HG03432 (cell line): ENCODE results near the gene EFS.
"Not testable (repeated sequence)": the region's sequence is repeated elsewhere in the genome, so short reads cannot be mapped to it uniquely, and the experiment has no call there.

Source experiments
- ATAC-seq: cut with Tn5 transposase; IDR thresholded peaks from one replicate; pipeline ENCODE4 v1.9.1; 2021; ENCODE audit warnings: mild to moderate bottlenecking, moderate library complexity; ENCODE audit not compliant: unreplicated experiment

The EFS gene

DNA sequence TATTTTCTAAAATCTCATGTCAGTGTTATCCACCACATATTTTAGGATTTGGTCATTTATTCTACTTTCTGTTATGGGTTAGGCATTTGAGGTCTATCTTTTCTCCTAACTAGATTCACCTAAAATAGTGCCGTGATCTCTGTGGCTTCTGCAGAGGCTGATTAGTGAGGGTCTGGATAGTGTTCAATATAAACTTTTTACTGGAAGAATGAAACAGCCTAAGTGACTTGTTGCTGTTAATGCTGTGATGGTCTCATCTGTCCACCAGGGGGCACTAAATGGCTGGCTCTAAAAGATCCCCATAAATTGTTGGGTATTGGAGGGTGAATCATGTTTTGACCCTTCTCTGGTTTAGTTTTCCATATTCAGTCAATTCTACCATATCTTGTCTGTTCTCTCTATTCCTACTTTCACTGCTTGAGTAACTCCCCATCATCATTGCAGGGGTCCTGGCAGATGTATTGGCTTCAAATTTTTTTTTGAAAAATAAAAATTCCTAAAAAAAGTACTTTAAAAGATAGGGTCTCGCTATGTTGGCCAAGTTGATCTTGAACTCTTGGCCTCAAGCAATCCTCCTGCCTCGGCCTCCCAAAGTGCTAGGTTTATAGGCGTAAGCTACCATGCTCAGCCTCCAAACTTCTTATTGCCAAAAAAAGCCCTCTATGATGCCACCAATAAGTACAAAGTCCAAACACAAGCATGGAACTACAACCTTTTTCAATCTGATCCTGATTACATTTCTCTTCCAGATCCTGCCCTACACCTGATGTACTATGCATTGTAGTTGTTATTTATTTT lies 36.8 kb downstream of the EFS start:
- ATAC-seq = no peak

DNA sequence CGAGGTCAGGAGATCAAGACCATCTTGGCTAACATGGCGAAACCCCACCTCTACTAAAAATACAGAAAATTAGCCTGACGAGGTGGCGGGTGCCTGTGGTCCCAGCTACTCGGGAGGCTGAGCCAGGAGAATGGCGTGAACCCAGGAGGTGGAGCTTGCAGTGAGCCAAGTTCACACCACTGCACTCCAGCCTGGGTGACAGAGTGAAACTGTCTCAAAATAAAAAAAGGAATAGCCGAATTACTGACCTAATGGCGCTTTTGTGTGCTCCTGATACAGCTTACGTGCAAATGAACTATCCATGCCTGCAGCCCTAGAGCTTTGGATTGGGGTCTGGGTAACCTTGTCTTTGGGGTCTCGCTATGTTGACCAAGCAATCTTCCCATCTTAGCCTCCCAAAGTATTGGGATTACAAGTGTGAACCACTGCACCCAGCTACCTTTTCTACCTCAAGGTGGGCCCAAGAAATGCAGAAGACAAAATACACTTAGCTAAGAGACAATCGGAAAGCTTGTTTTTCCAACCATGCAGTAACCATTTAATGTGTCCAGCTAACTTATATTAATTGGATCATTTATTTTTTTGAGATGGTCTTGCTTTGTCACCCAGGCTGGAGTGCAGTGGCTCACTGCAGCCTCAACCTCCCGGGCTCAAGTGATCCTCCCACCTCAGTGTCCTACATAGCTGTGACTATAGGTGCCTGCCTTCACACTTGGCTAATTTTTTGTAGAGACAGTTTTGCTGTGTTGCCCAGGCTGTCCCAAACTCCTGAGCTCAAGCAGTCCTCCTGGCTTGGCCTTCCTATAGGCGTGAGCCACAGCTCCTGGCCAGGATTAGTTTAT lies 38.3 kb downstream of the EFS start:
- ATAC-seq = no peak

DNA sequence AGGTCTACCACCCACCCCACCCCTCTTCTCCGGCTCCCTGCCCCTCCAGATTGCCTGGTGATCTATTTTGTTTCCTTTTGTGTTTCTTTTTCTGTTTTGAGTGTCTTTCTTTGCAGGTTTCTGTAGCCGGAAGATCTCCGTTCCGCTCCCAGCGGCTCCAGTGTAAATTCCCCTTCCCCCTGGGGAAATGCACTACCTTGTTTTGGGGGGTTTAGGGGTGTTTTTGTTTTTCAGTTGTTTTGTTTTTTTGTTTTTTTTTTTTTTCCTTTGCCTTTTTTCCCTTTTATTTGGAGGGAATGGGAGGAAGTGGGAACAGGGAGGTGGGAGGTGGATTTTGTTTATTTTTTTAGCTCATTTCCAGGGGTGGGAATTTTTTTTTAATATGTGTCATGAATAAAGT lies 39.2 kb downstream of the EFS start:
- not testable (repeated sequence) for ATAC-seq

DNA sequence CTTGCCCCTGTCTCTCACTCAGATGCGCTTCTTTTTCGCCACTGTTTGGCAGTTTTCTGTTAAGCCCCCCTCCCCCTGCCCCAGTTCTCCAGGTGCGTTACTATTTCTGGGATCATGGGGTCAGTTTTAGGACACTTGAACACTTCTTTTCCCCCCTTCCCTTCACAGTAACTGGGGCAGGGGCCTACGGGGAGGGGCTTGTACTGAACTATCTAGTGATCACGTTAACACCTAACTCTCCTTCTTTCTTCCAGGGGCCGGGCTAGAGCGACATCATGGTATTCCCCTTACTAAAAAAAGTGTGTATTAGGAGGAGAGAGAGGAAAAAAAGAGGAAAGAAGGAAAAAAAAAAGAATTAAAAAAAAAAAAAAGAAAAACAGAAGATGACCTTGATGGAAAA lies 40.0 kb downstream of the EFS start:
- ATAC-seq = no peak

DNA sequence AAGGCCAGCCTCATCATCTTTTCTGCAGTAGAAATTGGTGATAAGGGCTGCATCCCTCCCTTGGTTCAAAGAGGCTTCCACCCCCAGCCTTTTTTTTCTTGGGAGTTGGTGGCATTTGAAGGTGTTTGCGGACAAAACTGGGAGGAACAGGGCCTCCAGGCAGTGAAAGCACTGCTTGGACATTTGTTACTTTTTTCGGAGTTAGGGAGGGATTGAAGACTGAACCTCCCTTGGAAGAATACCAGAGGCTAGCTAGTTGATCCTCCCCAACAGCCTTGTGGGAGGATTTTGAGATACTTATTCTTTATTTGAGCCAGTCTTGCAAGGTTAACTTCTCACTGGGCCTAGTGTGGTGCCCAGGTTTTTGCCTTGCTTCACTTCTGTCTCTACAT lies 40.5 kb downstream of the EFS start:
- ATAC-seq = no peak

DNA sequence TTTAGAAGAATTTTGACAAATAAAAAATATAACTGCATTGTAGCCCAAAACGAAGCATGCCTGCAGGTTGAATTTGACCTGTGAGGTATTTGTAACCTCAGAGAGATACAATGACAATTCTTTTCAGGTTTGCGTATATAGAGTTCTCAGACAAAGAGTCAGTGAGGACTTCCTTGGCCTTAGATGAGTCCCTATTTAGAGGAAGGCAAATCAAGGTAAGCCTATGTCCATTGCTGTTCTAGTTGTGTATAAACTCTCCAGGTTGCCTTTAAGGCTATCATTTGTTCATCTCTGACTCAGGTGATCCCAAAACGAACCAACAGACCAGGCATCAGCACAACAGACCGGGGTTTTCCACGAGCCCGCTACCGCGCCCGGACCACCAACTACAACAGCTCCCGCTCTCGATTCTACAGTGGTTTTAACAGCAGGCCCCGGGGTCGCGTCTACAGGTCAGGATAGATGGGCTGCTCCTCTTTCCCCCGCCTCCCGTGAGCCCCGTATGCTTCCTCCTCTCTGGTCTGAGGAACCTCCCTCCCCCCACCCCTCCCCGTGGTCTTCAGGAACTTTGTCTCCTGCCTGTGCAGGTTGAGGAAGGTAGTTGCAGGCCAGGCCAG lies 41.0 kb downstream of the EFS start:
- ATAC-seq = no peak

DNA sequence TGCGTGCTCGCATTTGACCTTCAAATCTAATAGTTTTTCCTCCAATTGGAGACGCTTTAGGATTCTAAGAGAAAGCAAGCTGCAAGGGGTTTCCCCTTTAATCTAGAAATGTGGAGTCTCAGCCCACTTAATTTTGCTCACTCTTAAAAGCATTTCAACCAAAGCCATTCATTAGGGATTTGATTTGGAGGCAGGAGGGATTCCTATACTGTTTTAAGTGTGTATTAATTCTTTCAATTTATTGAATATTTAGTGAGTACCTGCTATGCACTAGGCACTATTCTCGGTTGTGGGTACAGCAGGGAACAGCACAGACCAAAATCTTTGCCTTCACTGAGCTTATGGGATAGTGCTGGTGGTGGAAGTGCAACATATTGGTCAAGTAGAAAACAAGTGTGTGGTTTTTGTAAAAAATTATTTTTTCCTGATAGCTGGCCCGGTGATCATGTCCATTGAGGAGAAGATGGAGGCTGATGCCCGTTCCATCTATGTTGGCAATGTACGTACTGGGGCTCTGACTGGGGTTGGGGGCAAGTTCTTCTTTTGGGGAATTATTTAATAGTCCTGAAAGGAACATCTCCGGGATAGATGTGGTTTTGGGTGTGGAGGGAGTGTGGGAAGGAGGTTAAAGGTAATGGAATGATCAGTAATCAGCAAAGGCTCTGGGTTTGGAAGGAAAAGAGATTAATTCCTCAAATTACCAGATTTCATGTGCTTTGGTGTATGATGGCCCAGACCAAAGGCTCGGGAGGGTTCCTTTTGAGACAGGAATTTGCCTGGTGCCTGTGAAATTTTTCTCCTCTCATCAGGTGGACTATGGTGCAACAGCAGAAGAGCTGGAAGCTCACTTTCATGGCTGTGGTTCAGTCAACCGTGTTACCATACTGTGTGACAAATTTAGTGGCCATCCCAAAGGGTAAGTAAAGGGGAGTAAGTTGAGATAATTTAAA lies 42.1 kb downstream of the EFS start:
- no peak for ATAC-seq

DNA sequence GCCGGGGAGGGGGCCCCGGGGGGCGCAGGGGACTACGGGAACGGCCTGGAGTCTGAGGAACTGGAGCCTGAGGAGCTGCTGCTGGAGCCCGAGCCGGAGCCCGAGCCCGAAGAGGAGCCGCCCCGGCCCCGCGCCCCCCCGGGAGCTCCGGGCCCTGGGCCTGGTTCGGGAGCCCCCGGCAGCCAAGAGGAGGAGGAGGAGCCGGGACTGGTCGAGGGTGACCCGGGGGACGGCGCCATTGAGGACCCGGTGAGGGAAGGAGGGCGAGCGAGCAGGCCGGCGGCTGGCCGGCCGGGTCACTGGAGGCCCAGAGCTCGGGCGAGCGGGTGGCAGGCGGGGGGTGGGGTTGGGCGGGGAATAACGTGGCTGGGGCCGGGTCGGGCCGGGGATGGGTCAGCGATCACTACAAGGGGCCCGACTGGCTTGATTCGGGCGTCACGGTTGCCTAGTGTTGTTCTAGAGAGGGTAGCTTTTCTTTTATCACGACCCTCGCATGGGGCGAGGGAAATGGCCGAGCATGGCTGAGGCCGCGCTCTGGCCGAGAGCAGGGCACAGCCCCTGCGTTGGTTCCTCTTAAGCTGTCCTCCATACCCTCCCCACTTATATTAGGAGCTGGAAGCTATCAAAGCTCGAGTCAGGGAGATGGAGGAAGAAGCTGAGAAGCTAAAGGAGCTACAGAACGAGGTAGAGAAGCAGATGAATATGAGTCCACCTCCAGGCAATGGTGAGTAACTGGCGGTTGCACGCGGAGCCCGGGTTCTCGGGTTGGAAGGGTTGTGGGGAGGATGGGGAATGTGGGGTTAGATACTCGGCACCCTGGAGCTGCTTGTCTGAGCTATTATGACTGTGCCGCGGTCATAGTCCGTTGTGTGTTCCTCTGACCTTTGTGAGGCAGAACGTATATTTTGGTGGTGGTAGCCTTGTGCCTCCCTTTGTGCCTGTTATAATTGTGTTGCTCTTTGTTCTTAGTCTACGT lies 43.1 kb downstream of the EFS start:
- ATAC-seq = peak; percentile 9

DNA sequence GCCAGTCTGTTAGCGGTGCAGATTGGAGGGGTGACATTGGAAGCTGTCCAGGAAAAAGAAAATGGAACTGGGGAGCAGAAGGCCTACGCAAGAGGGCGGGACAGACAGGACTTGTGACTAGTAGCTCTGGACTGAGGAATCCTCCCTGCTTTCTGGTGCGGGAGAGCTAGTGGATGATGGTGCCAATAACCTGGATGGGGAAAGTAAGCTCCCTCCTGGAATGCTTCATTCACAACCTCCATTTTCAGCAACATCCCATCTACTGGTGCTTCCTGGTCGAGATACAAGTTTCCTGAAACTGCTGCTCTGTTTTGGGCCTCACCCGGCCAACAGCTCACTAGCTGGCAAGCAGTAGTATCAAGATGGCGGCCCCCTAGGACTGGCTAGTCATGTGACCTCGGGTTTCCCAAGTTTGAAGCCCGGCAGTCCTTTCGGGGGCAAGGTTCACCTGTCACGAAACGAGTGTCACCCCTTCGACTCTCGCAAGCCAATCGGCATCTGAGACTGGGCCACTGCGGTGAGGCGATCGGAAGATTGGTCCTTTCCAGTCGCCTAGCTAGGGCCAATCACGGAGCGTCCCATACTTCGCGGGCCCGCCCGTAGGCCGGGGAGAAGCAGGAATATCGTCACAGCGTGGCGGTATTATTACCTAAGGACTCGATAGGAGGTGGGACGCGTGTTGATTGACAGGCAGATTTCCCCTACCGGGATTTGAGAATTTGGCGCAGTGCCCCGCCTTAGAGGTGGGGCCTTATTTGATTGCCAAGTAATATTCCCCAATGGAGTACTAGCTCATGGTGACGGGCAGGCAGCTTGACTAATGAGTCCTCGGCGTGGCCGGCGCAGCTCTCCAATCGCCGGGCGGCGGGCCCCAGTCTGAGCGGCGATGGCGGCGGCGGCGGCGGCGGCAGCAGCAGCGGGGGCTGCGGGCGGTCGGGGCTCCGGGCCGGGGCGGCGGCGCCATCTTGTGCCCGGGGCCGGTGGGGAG lies 44.1 kb downstream of the EFS start, which contains the start of gene PABPN1:
Gene PABPN1, plus strand, starts transcription at position 874 of the 988 bp plus-strand sequence. Its CDS starts 13 bp downstream, at position 887.
- ATAC-seq = peak; percentile 90

DNA sequence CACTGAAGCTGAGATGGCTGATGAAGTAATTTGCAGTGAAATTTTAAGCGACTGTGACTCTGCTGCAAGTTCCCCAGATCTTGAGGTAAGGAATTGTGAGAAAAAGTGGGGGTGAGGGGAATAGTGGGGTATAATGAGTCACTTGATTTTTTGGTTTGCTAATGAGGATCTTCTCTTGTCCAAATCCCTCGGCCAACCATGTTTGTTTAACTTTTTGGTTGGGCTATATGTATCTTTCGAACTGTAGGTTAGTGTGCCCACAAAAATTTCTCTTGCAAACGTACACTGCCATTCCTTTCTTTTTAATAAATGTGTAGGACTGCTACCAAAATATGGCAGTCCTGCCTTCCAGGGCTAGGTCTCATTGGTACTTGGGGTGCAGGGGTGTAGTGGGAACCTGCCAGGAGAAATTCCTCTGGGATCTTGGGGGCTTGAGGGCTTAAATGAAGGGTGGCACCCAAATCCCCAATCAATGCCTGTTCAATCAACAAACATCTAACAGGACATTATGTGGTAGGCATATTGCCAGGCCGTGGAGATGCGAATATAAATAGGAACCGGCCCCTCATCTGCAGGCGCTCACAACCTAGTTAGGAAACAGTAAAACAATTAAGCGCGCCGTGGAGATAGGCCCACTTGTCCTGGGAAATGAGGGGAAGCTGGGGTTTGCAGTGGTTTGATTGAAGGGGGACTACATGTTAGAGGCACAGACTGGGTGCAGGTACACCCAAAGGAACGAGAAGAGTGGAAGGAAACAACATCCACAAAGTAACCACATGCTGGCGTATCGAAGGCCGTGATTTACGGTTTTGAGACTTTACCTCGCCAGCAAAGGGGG lies 45.0 kb downstream of the EFS start:
- no peak for ATAC-seq

DNA sequence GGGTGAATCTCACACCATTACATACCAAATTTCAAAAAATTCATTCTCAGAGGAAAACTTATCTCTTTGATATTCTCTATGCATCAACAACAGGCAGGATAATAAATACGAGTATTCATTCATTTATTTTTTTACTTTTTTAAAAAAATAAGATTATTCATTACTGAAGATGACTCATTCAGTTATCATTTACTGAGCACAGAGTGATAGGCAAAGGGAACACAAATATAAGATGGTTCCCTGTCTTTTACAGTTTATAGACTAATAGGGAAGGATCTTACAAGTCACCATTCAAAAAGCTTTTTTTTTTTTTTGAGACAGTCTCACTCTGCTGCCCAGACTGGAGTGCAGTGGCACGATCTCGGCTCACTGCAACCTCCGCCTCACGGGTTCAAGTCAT lies 48.7 kb downstream of the EFS start:
- no peak for ATAC-seq

DNA sequence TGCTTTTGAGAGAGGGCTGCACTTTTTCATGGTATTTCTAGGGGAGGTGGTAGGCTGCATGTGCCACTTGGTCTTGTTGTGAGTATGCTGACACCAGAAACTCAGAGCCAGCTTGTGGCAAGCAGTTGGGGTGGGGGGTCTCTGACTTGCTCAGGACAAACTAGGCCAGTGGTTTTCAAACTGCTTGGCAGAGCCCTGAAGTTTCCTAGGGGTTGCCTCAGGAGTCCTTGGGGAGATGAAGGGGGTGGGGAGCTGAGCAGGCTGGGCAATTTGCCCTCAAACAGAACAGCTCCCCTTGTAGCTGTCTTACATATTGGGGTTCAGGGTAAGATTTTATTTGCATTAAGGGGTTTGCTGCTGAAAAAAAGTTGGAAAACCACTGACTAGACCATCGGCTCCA lies 54.4 kb downstream of the EFS start:
- ATAC-seq = no peak

DNA sequence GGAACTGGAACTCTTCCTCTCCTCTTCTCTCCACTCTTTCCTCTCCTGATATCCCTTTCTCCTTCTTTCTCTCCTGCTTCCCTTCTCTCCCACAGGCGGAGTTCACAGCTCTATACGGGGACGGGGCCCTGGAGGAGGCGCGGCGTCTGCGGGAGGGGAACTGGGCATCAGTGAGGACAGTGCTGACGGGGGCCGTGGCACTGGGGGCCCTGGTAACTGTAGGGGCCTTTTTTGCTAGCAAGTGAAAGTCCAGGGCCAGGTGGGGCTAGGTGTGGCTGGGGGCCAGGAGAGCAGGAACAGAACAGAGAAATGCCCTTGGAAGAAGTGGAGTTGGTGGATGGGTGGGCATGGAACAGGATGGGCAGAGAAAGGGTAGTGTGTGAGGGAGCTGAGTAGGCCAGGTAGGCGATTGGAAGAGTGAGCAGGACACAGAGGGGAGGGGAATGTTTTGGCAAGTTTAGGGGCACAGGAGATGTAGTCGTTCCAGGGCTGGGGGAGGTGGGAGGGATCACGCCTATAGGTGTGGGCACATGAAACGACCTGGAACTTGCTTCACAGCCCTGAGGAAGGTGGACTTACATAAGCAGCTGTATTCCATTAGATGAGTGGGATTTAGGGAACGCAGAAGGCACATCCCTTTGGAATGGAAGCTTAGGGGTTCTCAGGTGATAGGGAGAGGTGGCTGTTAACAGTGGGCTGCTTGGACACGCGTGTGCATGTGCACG lies 56.1 kb downstream of the EFS start:
- ATAC-seq = no peak

DNA sequence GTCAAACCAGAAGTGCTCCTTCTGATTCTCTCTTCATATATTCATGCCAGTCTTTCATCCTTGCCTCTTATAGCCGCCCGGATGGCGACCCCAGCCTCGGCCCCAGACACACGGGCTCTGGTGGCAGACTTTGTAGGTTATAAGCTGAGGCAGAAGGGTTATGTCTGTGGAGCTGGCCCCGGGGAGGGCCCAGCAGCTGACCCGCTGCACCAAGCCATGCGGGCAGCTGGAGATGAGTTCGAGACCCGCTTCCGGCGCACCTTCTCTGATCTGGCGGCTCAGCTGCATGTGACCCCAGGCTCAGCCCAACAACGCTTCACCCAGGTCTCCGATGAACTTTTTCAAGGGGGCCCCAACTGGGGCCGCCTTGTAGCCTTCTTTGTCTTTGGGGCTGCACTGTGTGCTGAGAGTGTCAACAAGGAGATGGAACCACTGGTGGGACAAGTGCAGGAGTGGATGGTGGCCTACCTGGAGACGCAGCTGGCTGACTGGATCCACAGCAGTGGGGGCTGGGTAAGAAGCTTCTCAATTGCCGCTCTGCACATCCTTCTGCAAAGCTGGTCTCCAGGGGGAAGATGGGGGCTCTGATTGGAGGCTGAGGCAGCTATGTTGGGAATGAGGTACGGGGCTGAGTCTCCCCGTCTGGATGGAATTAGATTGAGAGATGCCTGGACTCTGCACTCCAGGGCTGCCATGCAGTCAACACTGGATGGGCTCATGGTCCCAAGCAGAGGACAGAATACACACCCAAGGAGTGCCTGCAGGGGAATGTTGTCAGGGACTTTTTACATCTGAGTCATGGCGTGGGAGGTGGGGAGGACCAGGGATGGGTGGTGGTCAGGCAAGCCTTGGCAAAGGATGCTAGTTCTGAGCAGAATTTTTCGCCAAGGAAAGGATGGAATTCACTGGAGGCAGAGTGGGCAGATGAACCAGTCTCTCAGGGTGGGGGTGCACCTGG lies 57.0 kb downstream of the EFS start:
- no peak for ATAC-seq

DNA sequence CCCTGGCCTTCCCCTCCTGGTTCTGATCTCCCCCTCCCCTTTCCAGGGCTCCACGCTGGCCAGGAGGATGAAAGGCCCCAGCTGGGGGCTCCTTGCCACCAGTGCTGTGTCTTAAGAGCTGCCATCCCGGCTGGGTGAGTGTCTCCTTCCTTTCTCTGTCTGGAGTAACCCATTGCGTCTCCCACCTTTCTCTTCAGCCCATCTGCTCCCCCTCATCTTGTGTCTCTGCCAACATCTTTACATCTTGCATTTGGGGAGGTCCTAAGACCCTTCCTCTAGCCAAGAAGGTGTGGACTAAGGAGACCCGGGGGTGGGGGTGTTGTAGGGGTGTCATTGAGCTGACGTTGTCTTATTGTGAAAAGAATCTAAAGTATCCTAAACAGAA lies 57.8 kb downstream of the EFS start:
- no peak for ATAC-seq
